Measurements from ENCODE around the gene RSAD1.

The RSAD1 gene

GRCh38 chr17:50458270-50458669 is 20.4 kb upstream of the RSAD1 start:
- Histone ChIP-seq H3K36me3 (ENCODE audit: control insufficient read depth, insufficient read depth, low read length) (no peaks in the 10 kb centered on the region), H3K9ac (no peak overlapping the region), H3K79me2 (no peaks in the 10 kb centered on the region), H3K9me3 (ENCODE audit: control insufficient read depth, low read length) (no peaks in the 10 kb centered on the region), H3K27me3 (ENCODE audit: control insufficient read depth, insufficient read depth, low read length) (no peaks in the 10 kb centered on the region), H2AFZ (no peak overlapping the region), H3K4me1 (no peaks in the 10 kb centered on the region), H3K4me2 (ENCODE audit: low read length) (no peak overlapping the region), H3K27ac (no peak overlapping the region), H3K4me3 (ENCODE audit: low read depth, low read length) (no peak overlapping the region)
- TF ChIP-seq CTCF (IDR thresholded peaks at IDR 0.05), result no peak

- no peak overlapping the region for H3K4me2 ChIP-seq (ENCODE audit: low read length)
- H3K9ac ChIP-seq, result no peak overlapping the region
- H3K79me2 ChIP-seq, result no peaks in the 10 kb centered on the region
- no peaks in the 10 kb centered on the region for H3K9me3 ChIP-seq (ENCODE audit: control insufficient read depth, low read length)
- H3K27ac ChIP-seq, result no peak overlapping the region
- H3K4me1 ChIP-seq, result no peaks in the 10 kb centered on the region
- H2AFZ ChIP-seq, result no peak overlapping the region
- no peak for TF ChIP-seq CTCF (IDR thresholded peaks at IDR 0.05)
- no peaks in the 10 kb centered on the region for H3K27me3 ChIP-seq (ENCODE audit: control insufficient read depth, insufficient read depth, low read length)
- no peaks in the 10 kb centered on the region for H3K36me3 ChIP-seq (ENCODE audit: control insufficient read depth, insufficient read depth, low read length)
- H3K4me3 ChIP-seq (ENCODE audit: low read depth, low read length), result no peak overlapping the region
Measured at GRCh38 chr17:50458701-50459676, 19.7 kb upstream of the RSAD1 start.

GRCh38 chr17:50459756-50460155 is 18.9 kb upstream of the RSAD1 start:
- Histone ChIP-seq H3K4me2 (ENCODE audit: low read length) (no peak overlapping the region), H2AFZ (no peak overlapping the region), H3K9ac (no peak overlapping the region), H3K4me1 (no peaks in the 10 kb centered on the region), H3K79me2 (no peaks in the 10 kb centered on the region), H3K27ac (no peak overlapping the region), H3K27me3 (ENCODE audit: control insufficient read depth, insufficient read depth, low read length) (no peaks in the 10 kb centered on the region), H3K4me3 (ENCODE audit: low read depth, low read length) (no peak overlapping the region), H3K9me3 (ENCODE audit: control insufficient read depth, low read length) (no peaks in the 10 kb centered on the region), H3K36me3 (ENCODE audit: control insufficient read depth, insufficient read depth, low read length) (no peaks in the 10 kb centered on the region)
- no peak for TF ChIP-seq CTCF (IDR thresholded peaks at IDR 0.05)

GRCh38 chr17:50460831-50461526 is 17.7 kb upstream of the RSAD1 start:
- Histone ChIP-seq H3K9ac (no peak overlapping the region), H2AFZ (no peak overlapping the region), H3K4me3 (ENCODE audit: low read depth, low read length) (no peak overlapping the region), H3K36me3 (ENCODE audit: control insufficient read depth, insufficient read depth, low read length) (no peaks in the 10 kb centered on the region), H3K4me2 (ENCODE audit: low read length) (no peak overlapping the region), H3K79me2 (no peaks in the 10 kb centered on the region), H3K27me3 (ENCODE audit: control insufficient read depth, insufficient read depth, low read length) (no peaks in the 10 kb centered on the region), H3K4me1 (no peaks in the 10 kb centered on the region), H3K9me3 (ENCODE audit: control insufficient read depth, low read length) (no peaks in the 10 kb centered on the region), H3K27ac (no peak overlapping the region)
- TF ChIP-seq CTCF (IDR thresholded peaks at IDR 0.05), result no peak

Data from parathyroid adenoma (tissue), 2 donors.